Esophagus muscularis mucosa (tissue), 4 donors: ENCODE data around the gene C1R.

Source experiments
- EP300 ChIP-seq: sonication (generic); formaldehyde crosslinking; IDR thresholded peaks from one replicate; pipeline ENCODE4 v1.6.1; 2017; ENCODE audit warnings: antibody characterized with exemption
- POLR2A ChIP-seq: fragments of 450-650 bp; IDR thresholded peaks from one replicate; pipeline ENCODE4 v1.6.1; 2017; ENCODE audit warnings: antibody characterized with exemption, moderate library complexity, mild to moderate bottlenecking, low read depth
- POLR2AphosphoS5 ChIP-seq, 2 donors: sonication (generic); formaldehyde crosslinking; IDR thresholded peaks; one replicate each; pipeline ENCODE4 v1.6.1; 2017; ENCODE audit warnings: antibody characterized with exemption in 2 of 2
- TF ChIP-seq, protein P1 (sequence below), 3 experiments: fragments of 200-600 bp in 2 of 3; fragments of 450-650 bp in 1 of 3; sonication (generic) in 2 of 3; IDR thresholded peaks; one replicate each; pipeline ENCODE4 v1.5.1; 2017 to 2019; ENCODE audit warnings: antibody characterized with exemption in 3 of 3, mild to moderate bottlenecking in 2 of 3, moderate library complexity in 1 of 3

- TF ChIP-seq POLR2A (no peak), POLR2AphosphoS5 (IDR thresholded peaks at IDR 0.05) (no peak), EP300 (peak; percentile 22)
- TF ChIP-seq, protein P1, sequence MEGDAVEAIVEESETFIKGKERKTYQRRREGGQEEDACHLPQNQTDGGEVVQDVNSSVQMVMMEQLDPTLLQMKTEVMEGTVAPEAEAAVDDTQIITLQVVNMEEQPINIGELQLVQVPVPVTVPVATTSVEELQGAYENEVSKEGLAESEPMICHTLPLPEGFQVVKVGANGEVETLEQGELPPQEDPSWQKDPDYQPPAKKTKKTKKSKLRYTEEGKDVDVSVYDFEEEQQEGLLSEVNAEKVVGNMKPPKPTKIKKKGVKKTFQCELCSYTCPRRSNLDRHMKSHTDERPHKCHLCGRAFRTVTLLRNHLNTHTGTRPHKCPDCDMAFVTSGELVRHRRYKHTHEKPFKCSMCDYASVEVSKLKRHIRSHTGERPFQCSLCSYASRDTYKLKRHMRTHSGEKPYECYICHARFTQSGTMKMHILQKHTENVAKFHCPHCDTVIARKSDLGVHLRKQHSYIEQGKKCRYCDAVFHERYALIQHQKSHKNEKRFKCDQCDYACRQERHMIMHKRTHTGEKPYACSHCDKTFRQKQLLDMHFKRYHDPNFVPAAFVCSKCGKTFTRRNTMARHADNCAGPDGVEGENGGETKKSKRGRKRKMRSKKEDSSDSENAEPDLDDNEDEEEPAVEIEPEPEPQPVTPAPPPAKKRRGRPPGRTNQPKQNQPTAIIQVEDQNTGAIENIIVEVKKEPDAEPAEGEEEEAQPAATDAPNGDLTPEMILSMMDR (IDR thresholded peaks at IDR 0.05): no peak
Observed at GRCh38 chr12:7091660-7092228, 501 bp downstream of the C1R start.
